PFSK-1 (cell line): ENCODE measurements around the gene CCL22.

Experiments used
- FOXP2 ChIP-seq: optimal IDR thresholded peaks from 2 replicates; pipeline ENCODE3; 2011; ENCODE audit warnings: borderline replicate concordance, control low read depth, inconsistent platforms; ENCODE audit not compliant: insufficient read depth; ENCODE audit errors: extremely low read length, extremely low read depth
- POLR2AphosphoS5 ChIP-seq: IDR thresholded peaks from 2 replicates; pipeline ENCODE4 v1.6.1; 2012; ENCODE audit warnings: low read depth, mild to moderate bottlenecking, control low read depth, low read length, moderate library complexity

GRCh38 chr16:57357330-57358085 lies 1.1 kb upstream of the CCL22 start:
- TF ChIP-seq POLR2AphosphoS5 (no peak), FOXP2 (no peak)
